ENCODE results near the gene KCNIP3. TPM values are rescaled to one million over a fixed set of nuclear protein-coding genes. Genes with fewer than 3 reads are reported as not detected.
"Not testable (repeated sequence)": the region's sequence is repeated elsewhere in the genome, so short reads cannot be mapped to it uniquely, and the experiment has no call there.

Gene KCNIP3
- total RNA-seq, 2 donors from 2014 or later: not detected

GRCh38 chr2:95349568-95350322 is 52.6 kb downstream of the KCNIP3 start:
- no peak overlapping the region for H3K4me3 Mint-ChIP-seq
- no peak for DNase-seq
- peaks cover 30% of the 10 kb centered on the region for H3K27me3 Mint-ChIP-seq
- H3K4me1 Mint-ChIP-seq: no peaks in the 10 kb centered on the region
- H3K36me3 Mint-ChIP-seq (ENCODE audit: low read depth): no peaks in the 10 kb centered on the region
- H3K9me3 ChIP-seq (ENCODE audit: control insufficient read depth, low read length, poor library complexity, severe bottlenecking): no peaks in the 10 kb centered on the region
- H3K27ac Mint-ChIP-seq: no peak overlapping the region
- no peak for ATAC-seq

GRCh38 chr2:95350368-95350767 is 53.2 kb downstream of the KCNIP3 start:
- DNase-seq (no peak), ATAC-seq (no peak)
- Mint-ChIP-seq H3K27ac (no peak overlapping the region), H3K36me3 (ENCODE audit: low read depth) (no peaks in the 10 kb centered on the region), H3K4me3 (no peak overlapping the region), H3K4me1 (no peaks in the 10 kb centered on the region), H3K27me3 (peaks cover 30% of the 10 kb centered on the region)
- no peaks in the 10 kb centered on the region for H3K9me3 ChIP-seq (ENCODE audit: control insufficient read depth, low read length, poor library complexity, severe bottlenecking)

- no peaks in the 10 kb centered on the region for H3K36me3 Mint-ChIP-seq (ENCODE audit: low read depth)
- no peaks in the 10 kb centered on the region for H3K4me1 Mint-ChIP-seq
- no peak overlapping the region for H3K4me3 Mint-ChIP-seq
- ATAC-seq (no peak), DNase-seq (no peak)
- peaks cover 30% of the 10 kb centered on the region for H3K27me3 Mint-ChIP-seq
- no peak overlapping the region for H3K27ac Mint-ChIP-seq
- no peaks in the 10 kb centered on the region for H3K9me3 ChIP-seq (ENCODE audit: control insufficient read depth, low read length, poor library complexity, severe bottlenecking)
Measured at GRCh38 chr2:95350774-95351597, 53.8 kb downstream of the KCNIP3 start.

GRCh38 chr2:95351598-95351915 is 54.4 kb downstream of the KCNIP3 start:
- Mint-ChIP-seq H3K36me3 (ENCODE audit: low read depth) (no peaks in the 10 kb centered on the region), H3K27ac (no peak overlapping the region), H3K4me3 (no peak overlapping the region), H3K27me3 (peaks cover 33% of the 10 kb centered on the region), H3K4me1 (no peaks in the 10 kb centered on the region)
- no peaks in the 10 kb centered on the region for H3K9me3 ChIP-seq (ENCODE audit: control insufficient read depth, low read length, poor library complexity, severe bottlenecking)
- ATAC-seq (no peak), DNase-seq (no peak)

GRCh38 chr2:95352310-95353054 is 55.3 kb downstream of the KCNIP3 start:
- H3K27ac Mint-ChIP-seq: no peak overlapping the region
- peaks cover 36% of the 10 kb centered on the region for H3K27me3 Mint-ChIP-seq
- no peaks in the 10 kb centered on the region for H3K36me3 Mint-ChIP-seq (ENCODE audit: low read depth)
- no peak overlapping the region for H3K4me3 Mint-ChIP-seq
- H3K9me3 ChIP-seq (ENCODE audit: control insufficient read depth, low read length, poor library complexity, severe bottlenecking): no peaks in the 10 kb centered on the region
- ATAC-seq: no peak
- DNase-seq: no peak
- no peaks in the 10 kb centered on the region for H3K4me1 Mint-ChIP-seq

- no peaks in the 10 kb centered on the region for H3K4me1 Mint-ChIP-seq
- DNase-seq: no peak
- ATAC-seq: no peak
- H3K27me3 Mint-ChIP-seq: peaks cover 36% of the 10 kb centered on the region
- H3K9me3 ChIP-seq (ENCODE audit: control insufficient read depth, low read length, poor library complexity, severe bottlenecking): no peaks in the 10 kb centered on the region
- no peak overlapping the region for H3K27ac Mint-ChIP-seq
- H3K4me3 Mint-ChIP-seq: no peak overlapping the region
- no peaks in the 10 kb centered on the region for H3K36me3 Mint-ChIP-seq (ENCODE audit: low read depth)
Measured at GRCh38 chr2:95353055-95353575, 56.0 kb downstream of the KCNIP3 start.

DNA sequence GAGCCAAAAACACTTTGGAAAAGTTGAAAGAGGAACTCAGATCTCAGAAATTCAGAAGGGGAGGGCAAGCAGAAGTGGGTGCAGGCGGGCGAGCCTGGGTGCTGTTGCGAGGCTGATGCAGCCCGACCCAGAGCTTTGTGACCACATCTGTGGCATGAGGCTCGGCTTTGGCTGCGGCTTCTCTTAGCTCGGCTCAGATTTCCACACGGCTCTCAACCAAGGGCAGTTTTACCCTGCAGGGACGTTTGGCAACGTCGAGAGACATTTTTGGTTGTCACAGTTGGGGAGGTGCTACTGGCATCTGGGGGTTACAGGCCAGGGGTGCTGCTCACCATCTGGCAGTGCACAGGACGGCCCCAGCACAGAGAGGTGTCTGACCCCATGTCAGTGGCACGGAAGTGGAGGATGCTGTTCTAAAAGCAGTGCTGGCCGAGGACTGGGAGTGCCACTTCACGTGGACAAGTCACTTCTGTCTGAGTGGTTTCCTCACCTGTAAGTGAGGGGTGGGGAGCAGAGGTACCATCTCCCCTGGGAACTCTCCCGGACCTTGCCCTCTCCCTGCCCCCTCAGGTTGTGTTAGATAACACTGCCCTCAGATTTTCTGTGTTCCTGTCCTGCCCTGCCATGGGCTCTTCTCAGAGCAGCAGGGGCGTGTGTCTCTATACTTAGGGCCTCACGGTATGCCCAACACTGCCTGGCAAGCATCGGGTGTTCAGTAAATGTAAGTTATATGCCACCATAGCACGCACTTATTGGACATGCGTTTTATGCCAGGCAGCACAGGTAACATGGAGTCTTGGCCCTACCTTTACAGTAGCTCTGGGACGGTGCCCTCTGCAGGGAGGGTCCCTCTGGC is 56.7 kb downstream of the KCNIP3 start:
- Mint-ChIP-seq H3K4me3 (no peak overlapping the region), H3K27ac (no peak overlapping the region), H3K4me1 (no peaks in the 10 kb centered on the region), H3K36me3 (ENCODE audit: low read depth) (no peaks in the 10 kb centered on the region), H3K27me3 (peaks cover 42% of the 10 kb centered on the region)
- DNase-seq (no peak), ATAC-seq (no peak)
- H3K9me3 ChIP-seq (ENCODE audit: control insufficient read depth, low read length, poor library complexity, severe bottlenecking): no peaks in the 10 kb centered on the region

- Mint-ChIP-seq H3K27ac (no peak overlapping the region), H3K27me3 (peaks cover 35% of the 10 kb centered on the region), H3K4me3 (no peak overlapping the region), H3K36me3 (ENCODE audit: low read depth) (no peaks in the 10 kb centered on the region), H3K4me1 (no peaks in the 10 kb centered on the region)
- DNase-seq (no peak), ATAC-seq (no peak)
- H3K9me3 ChIP-seq (ENCODE audit: control insufficient read depth, low read length, poor library complexity, severe bottlenecking): no peaks in the 10 kb centered on the region
Measured at GRCh38 chr2:95354469-95354901, 57.3 kb downstream of the KCNIP3 start.

- ATAC-seq: no peak
- peaks cover 33% of the 10 kb centered on the region for H3K27me3 Mint-ChIP-seq
- no peaks in the 10 kb centered on the region for H3K9me3 ChIP-seq (ENCODE audit: control insufficient read depth, low read length, poor library complexity, severe bottlenecking)
- H3K4me1 Mint-ChIP-seq: no peaks in the 10 kb centered on the region
- no peak for DNase-seq
- no peak overlapping the region for H3K27ac Mint-ChIP-seq
- no peak overlapping the region for H3K4me3 Mint-ChIP-seq
- H3K36me3 Mint-ChIP-seq (ENCODE audit: low read depth): no peaks in the 10 kb centered on the region
Measured at GRCh38 chr2:95354925-95355324, 57.8 kb downstream of the KCNIP3 start.

- not testable (repeated sequence) for ATAC-seq; H3K27ac Mint-ChIP-seq; H3K36me3 Mint-ChIP-seq (ENCODE audit: low read depth); H3K9me3 ChIP-seq (ENCODE audit: control insufficient read depth, low read length, poor library complexity, severe bottlenecking); H3K4me1 Mint-ChIP-seq; DNase-seq; H3K4me3 Mint-ChIP-seq
- H3K27me3 Mint-ChIP-seq: peaks cover 28% of the 10 kb centered on the region
Measured at GRCh38 chr2:95355486-95355885, 58.3 kb downstream of the KCNIP3 start.

DNA sequence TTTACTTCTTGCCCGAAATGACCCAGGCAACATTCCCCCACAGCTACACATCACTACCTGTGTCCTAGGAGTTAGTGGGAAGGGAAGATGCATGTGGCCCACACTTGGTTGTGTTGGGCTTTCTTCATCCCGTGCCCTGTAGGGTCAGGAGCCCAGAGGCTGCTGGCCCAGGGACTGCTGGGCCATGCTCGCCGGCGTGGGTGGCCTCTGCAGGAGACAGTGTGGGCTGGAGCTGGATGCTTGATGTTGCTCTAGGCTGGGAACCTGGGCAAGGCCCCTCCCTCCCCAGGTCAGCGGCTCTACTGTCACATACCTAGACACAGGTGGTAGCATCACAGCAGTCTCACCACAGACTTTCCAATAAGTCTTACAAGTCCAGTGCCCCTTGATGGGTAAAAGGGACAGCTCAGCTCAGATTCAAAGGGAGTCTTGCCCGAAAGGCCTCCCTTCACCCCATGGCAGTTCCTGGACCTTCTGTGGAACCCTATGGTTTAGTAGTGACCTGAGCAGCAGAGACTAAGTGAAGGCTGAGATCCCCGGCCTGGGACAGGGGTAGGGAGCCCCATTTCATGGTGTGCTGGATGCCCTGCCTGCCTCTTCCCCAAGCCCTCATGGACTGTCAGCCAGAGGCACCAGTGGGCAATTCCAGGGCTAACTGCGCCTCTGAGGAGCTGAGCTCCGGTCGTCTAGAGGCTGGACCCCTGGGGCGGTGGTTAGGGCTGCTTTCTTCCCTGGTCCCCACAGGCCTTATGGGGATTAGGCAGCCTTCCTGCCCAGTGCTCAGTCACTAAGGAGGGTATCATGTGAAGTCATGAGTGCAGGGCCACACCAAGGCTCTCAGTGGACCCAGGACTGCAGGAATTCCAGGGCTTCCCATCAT is 59.9 kb downstream of the KCNIP3 start:
- no peaks in the 10 kb centered on the region for H3K4me1 Mint-ChIP-seq
- H3K9me3 ChIP-seq (ENCODE audit: control insufficient read depth, low read length, poor library complexity, severe bottlenecking): no peaks in the 10 kb centered on the region
- H3K27ac Mint-ChIP-seq: no peak overlapping the region
- H3K27me3 Mint-ChIP-seq: peaks cover 25% of the 10 kb centered on the region
- no peak for ATAC-seq
- no peaks in the 10 kb centered on the region for H3K36me3 Mint-ChIP-seq (ENCODE audit: low read depth)
- no peak for DNase-seq
- no peak overlapping the region for H3K4me3 Mint-ChIP-seq

Measured in T-helper 17 cell (primary cell).